SK-N-SH (cell line): ENCODE measurements around the gene APBB3.

Experiments used
- CHD2 ChIP-seq: fragments of 150-350 bp; IDR thresholded peaks from 2 replicates; pipeline ENCODE4 v1.6.1; 2018; ENCODE audit warnings: low read length; ENCODE audit not compliant: partially characterized antibody
- CTCF ChIP-seq: fragments of 200-600 bp; sonication (generic); IDR thresholded peaks from 2 replicates; pipeline ENCODE4 v1.6.1; 2017; ENCODE audit warnings: antibody characterized with exemption, mild to moderate bottlenecking, moderate library complexity
- EP300 ChIP-seq, 2 experiments: IDR thresholded peaks; 2 replicates each; pipeline versions ENCODE4 v1.4.0 to v1.6.1; 2012; ENCODE audit warnings: borderline replicate concordance in 1 of 2, low read depth in 1 of 2, low read length in 1 of 2
- FOSL2 ChIP-seq: IDR thresholded peaks from 2 replicates; pipeline ENCODE4 v1.4.0; 2012; ENCODE audit warnings: low read depth, mild to moderate bottlenecking, moderate library complexity, borderline replicate concordance
- JUND ChIP-seq: IDR thresholded peaks from 2 replicates; pipeline ENCODE4 v1.4.0; 2012
- MXI1 ChIP-seq: IDR thresholded peaks from 2 replicates; pipeline ENCODE4 v1.6.1; 2012; ENCODE audit warnings: mild to moderate bottlenecking, low read depth, low read length, improper control_type of control experiment
- NFIC ChIP-seq: IDR thresholded peaks from 2 replicates; pipeline ENCODE4 v1.4.0; 2012; ENCODE audit warnings: borderline replicate concordance
- PBX3 ChIP-seq: IDR thresholded peaks from 2 replicates; pipeline ENCODE4; 2012
- TAF1 ChIP-seq: IDR thresholded peaks from 2 replicates; pipeline ENCODE4 v1.6.1; 2012; ENCODE audit warnings: low read depth, mild to moderate bottlenecking, low read length, moderate library complexity, borderline replicate concordance
- USF2 ChIP-seq: fragments of 150-350 bp; IDR thresholded peaks from 2 replicates; pipeline ENCODE4 v1.6.1; 2017; ENCODE audit warnings: antibody characterized with exemption, low read length, low read depth, borderline replicate concordance
- ZBTB33 ChIP-seq: IDR thresholded peaks from 2 replicates; pipeline ENCODE4 v1.4.0; 2012; ENCODE audit warnings: low read depth, borderline replicate concordance

- TF ChIP-seq TAF1 (no peak), CHD2 (no peak), USF2 (no peak), EP300 (IDR thresholded peaks at IDR 0.05; ENCODE audit: borderline replicate concordance in 1 of 2, low read depth in 1 of 2, low read length in 1 of 2) (no peak), CTCF (no peak), JUND (no peak), ZBTB33 (no peak), FOSL2 (no peak), PBX3 (no peak), NFIC (no peak), MXI1 (no peak)
Measured at GRCh38 chr5:140594169-140594568, 29.8 kb upstream of the APBB3 start.
